ENCODE results near the gene MAML1.
"Not testable (repeated sequence)": the region's sequence is repeated elsewhere in the genome, so short reads cannot be mapped to it uniquely, and the experiment has no call there.

The MAML1 gene

DNA sequence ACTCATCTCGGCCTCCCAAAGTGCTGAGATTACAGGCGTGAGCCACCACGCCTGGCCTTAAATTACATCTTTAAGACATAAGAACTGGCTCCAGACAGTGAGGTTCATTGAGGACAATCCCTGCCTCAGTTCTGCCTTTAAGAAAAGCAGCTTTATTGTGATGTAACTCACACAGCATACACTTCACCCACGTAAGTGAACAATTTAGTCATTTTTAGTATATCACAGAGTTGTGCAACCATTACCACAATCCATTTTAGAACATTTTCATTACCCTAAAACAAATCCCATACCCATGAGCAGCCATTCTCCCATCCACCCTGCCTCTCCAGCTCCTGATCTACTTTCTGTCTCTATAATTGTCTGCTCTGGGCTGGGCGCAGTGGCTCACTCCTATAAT, 37.2 kb downstream of the MAML1 start:
- DNase-seq: no peak

DNA sequence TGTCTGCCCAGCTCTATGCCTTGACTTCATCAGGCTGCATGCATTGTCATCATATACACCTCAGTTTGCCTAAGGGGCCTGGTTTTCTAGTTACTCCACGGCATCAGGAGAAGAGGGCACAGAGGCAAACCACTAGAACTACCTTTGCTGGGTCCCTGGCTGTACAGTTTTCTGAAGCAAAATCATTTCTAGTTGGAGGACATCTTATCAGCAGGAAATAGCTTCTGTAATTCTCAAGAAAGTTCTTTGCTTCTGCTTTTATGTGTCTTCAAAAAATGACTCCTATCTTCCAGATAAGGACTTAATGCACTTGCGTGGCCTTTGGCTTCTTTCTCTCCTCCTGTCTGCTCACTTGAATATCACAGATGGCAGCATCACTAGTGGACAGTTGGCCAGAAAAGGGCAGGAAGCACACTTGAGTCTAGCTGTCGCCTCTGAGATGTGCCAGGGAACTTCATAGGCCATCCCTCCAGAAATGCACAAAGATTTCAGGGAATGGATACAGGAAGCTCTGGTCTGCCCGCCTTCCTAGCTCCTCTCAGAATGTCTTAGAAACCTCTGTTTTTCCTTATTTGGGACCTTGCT, 38.8 kb downstream of the MAML1 start:
- DNase-seq: no peak

DNA sequence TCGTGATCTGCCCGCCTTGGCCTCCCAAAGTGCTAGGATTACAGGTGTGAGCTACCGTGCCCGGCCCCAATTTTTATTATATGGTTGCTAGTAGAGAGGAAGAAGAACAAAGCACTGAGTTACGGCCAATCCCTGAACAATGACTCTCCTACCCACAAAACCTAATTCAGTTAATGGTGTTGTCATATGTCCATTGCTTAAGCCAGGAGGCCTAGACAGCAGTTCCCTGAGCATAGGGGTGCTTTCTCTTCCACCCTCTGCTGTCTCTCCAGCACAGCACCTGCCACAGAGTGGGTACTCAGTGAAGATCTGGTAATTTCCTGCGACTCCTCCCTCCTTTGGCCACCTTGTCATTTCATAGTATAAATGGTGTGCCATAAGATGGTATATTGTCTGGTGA, 39.7 kb downstream of the MAML1 start:
- DNase-seq: no peak

DNA sequence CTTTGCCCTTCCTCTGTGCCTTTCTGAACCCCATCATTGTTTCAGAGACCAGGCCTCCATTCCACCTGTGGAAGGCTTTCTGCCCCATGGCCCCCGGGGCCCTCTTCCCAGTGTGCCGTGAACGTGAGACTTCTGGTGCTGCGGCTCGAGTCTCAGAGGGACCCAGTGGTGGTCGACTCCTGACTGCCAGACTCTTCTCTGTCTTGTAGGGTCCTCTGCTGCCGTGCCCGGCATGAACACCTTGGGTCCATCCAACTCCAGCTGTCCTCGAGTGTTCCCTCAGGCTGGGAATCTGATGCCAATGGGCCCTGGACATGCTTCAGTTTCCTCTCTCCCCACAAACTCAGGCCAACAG, 41.0 kb downstream of the MAML1 start:
- DNase-seq: no peak

DNA sequence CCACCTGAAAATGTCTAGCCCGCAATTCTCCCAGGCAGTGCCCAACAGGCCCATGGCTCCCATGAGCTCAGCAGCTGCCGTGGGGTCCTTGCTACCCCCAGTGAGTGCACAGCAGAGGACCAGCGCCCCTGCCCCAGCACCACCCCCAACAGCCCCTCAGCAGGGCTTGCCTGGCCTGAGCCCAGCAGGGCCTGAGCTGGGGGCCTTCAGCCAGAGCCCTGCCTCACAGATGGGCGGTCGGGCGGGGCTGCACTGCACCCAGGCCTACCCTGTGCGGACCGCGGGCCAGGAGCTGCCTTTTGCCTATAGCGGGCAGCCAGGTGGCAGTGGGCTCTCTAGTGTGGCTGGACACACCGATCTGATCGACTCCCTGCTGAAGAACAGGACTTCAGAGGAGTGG, 41.8 kb downstream of the MAML1 start:
- no peak for DNase-seq

DNA sequence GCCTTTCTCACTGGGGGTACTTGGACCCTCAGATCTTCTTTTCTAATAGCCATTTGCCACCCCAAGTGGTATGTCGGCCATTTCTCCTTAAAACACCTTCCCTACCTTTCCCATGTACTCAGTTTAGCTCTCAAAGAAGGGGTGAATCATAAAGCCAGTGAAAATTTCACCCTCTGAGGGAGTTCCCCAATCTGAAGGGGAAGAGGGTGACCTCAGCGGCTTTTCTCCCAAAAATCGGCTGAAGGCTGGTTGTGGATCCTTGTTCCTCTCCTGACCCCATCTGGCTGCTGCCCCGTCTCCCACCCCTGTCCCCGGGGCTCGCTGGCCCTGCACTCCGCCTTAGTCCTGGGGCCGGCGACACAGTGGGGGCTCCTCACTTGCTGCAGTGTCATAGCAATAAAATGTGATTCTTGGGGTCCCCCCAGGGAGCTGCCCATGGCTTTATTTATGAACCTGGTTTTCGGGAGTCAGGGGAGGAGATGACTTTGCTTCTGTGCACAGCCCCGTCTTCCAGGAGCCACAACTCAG, 43.9 kb downstream of the MAML1 start:
- no peak for DNase-seq

DNA sequence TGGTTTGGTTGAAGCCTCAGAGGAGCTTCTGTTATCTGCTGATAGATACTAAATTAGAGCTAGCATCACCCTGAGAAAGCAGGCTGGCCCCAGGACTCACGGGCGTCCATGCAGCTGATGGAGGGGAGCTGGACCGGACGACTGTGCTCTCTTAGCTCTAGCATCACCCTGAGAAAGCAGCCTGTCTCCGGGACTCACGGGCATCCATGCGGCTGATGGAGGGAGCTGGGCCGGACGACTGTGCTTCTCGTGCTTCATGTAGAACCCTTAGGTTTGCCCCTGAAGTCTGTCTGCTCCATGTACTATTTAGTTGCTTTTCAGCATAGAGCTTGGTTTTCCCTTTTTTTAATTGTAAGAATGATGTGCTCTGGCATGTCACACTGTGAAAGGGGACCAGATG, 44.8 kb downstream of the MAML1 start:
- DNase-seq: no peak

DNA sequence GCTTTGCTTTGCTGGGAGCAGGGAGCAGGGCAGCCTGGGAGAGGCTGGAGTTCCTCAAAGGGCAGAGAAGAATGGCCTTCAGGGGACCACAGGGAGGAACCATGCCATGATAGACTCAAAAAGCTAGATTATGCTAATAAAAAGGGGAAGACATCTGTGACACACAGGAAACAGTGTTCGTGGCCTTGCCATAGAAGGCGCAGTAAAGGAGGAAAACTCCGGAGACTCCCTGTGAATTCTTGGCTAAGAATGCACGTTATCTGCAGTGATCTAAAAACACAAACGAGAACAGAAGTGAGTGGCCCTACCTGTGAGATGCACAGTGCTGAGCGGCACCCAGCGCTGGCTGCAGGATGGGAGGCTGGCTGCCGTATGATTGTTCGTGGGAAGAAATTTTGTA, 45.3 kb downstream of the MAML1 start:
- no peak for DNase-seq

DNA sequence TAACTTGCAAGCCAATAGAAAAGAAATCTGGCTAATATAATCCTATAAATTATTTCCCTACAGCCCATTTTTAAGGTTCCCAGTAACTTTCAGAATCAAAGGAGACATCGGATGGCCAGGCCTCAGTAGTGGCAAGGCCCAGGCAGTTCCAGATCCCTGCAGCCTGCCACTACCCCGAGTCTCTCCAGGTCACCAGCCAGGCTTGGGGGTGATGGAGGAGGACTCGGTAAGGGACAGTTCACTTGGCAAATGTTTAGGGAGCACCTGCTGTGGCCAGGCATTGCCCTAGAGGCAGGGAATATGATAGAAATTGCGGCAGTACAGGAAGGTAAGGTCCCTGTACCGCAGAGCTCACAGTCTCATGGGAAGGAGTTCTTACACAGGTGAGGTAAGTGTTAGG, 46.0 kb downstream of the MAML1 start:
- no peak for DNase-seq

DNA sequence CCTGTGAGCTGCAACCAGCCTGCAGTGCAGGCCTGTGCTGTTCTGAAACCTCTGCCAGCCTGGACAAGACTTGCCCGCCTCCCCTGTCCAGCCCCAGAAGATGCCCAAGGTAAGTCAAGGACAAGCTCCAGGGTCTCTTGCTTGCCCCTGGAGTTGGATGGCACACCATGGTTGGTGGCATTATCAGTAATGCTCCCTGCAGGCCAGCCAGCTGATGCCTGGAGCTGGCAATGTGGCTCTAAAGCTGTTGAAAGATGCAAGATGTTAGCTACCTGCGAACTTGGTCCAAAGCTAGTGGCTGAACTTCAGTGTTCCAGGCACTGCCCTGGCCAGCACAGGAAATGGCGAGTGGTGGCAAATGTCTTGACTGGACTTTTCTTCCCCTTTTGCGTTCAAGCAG, 47.2 kb downstream of the MAML1 start:
- DNase-seq: no peak

DNA sequence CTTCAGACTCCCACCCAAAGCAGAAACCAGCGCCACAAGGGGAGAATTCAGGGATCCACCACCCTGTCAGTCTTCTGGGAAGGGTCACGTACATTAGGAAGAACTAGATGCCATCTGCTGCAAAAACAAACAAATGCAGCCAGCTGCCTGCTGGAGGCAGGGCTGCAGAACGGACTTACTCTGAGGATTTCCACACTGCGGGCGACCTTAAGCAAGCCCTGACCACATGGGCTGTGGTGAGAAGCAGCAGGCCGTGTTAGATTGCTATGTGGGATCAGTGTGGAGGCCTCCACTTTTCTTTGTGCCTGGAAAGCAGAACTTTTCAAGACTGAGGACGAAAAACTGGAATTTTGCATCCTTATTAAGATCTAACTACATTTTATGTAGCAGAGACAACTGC, 47.7 kb downstream of the MAML1 start:
- DNase-seq: no peak

DNA sequence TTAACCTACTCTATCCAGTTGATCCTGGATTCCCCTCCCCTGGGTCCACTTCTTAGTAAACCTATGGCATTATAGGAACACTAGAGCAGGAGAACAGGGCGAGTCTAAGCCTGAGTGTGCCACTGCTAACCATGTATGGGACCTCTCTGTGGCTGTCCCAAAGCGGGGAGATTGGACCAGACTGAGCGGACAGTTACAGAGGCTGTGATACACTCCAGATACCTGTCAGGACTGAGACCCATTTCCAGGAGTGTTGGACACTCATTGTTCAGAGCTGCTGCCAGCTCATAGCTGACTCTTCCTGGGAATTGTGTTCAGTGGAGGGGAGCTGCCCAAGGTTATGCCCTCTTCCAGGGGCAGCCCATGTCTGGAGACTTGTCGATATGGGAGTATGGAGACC, 49.2 kb downstream of the MAML1 start:
- DNase-seq: no peak

DNA sequence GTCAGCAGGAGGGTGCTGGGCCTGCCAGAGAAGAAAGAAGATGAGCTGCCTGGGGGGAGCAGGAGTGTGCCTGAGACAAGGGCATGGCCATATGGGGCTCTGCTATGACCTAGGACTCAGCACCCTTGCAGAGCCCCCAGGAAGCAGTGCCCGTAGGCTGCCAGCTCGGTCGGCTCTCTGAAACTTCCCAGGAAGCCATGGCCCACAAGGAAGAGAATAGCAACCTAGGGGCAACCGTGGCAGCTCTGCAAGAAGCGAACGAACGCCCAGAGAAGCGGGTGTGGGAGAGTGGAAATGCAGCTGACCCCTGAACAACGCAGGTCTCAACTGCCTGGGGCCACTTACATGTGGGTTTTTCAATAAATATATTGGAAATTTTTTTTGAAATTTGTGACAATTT, 50.5 kb downstream of the MAML1 start:
- no peak for DNase-seq

DNA sequence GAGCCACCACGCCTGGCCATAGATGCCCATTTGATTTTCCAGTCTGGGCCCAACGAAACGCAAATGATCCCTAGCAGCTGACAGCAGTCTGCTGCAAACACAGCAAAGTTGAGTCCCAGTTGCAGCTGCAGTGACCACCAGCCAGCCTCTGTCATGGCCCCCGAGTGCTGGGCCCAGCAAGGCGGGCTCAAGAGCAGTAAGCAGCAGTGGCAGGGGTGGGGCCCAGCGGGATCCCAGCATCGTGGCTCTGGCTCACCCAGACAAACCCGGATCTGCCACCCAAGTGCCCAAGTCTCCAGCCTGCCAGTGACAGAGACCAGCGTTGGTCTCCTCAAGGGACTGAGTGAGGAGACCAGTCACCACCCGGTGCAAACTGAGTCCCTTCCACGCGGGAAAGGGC, 54.2 kb downstream of the MAML1 start:
- no peak for DNase-seq

DNA sequence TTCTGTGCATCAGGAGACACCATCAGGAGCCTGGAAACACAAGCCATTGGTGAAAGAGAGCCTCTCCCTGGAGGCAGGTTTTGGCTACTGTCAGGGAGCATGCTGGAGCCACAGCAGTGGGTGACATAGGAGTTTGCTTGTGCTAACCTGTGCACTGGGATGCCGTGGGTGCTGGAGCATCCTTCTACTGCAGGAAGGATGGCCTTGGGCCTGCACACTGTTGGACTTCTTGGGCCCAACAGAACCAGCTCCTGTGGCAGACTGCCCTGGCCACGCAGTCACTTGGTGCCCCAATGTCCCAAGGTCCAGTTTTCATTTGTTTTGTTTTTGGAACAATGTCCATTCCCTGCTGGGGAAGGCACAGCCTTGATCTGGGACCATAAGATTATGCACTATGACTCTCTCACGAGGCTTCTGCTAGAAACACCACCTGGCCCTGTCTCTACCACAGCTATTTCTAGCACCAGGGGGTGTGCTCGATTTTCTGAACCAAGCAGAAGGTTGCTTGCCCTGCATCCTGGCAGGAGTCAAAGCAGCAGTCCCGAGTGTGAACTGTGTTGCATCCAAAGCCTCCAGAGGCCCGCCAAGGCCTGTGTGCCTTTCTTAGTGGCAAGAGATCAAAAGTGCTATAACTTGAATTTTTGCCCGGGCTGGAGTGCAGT, 55.7 kb downstream of the MAML1 start:
- DNase-seq: no peak

DNA sequence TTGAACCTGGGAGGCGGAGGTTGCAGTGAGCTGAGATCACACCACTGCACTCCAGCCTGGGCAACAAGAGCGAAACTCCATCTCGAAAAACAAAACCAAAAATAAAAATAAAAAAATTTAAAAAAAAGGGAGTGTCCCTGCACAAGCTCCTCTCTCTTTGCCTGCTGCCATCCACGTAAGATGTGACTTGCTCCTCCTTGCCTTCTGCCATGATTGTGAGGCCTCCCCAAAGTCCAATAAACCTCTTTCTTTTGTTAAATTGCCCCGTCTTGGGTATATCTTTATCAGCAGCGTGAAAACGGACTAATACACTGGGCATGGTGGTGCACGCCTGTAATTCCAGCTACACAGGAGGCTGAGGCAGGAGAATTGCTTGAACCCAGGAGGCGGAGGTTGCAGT, 56.7 kb downstream of the MAML1 start:
- DNase-seq: not testable (repeated sequence)

DNA sequence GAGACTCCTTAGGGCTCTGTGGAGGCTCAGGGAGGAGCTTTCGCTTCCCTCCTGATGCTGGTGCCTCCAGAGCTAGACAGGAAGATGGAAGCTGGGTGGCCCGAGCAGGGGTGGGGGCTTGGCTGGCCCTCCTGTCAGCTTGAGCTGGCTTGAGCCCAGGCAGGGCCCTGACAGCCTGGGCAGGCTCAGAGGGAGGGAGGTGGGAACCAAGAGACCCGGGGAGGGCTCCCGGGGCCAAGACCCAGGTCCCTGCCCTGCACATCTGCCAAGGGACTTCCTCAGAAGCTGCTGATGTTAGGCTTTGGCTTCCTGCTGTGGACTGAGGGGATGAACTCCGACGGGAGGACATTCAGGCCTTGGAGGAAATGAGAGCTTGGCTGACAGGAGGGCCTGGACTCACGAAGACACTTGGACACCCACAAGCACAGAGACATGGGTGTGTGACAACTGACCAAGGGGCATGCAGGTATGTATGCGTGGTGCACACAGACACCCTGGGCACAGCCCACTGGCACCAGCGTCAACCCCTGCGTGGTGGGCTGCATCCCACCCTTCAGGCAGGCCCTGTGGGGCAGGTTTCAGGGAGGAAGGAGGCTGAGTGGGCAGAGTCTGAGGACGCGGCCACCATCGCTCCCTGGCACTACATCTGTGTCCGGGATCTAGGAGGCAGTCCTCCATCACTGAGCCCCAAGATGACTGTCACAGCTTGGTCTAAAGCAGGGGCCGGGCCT, 59.4 kb downstream of the MAML1 start:
- DNase-seq: no peak

DNA sequence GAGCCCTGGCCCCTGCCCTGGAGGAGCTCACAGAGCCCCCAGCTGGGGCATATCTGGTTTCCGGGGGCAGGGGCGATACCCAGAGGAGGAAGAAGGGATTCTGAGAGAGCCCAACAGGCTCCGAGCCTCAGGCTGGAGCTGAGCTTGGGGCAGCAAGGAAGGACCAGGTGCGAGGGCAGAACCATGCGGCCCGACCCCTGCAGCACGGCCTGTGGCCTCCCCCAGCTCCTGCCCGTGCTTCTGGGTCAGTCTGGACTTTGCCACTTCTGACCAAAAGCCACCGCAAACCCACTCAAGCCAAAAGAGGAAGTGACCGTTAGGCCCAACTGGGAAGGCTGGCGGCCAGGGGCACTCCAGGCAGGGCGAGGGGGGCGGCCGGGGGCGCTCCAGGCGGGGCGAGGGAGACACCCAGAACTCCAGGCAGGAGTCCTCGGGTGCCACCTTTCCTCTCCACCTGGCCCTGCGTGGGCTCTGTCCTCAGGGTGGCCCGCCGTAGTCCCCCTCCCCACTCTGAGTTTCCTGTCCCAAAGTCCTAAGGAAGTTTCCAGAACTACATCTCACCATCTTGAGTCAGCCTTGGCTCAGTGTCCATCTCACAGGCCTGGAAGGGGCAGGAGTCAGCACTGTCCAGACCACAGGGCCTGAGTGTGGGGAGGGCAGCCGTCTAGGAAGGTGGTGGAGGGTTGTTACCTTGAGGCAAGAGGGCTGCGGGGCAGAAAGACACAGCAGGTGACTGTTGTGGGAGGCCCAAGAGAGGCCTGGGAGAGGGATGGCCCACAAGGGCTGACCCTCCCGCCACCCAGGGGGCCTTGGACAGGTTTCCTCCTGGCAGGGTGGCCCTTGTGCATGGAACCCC, 60.2 kb downstream of the MAML1 start:
- DNase-seq: no peak

DNA sequence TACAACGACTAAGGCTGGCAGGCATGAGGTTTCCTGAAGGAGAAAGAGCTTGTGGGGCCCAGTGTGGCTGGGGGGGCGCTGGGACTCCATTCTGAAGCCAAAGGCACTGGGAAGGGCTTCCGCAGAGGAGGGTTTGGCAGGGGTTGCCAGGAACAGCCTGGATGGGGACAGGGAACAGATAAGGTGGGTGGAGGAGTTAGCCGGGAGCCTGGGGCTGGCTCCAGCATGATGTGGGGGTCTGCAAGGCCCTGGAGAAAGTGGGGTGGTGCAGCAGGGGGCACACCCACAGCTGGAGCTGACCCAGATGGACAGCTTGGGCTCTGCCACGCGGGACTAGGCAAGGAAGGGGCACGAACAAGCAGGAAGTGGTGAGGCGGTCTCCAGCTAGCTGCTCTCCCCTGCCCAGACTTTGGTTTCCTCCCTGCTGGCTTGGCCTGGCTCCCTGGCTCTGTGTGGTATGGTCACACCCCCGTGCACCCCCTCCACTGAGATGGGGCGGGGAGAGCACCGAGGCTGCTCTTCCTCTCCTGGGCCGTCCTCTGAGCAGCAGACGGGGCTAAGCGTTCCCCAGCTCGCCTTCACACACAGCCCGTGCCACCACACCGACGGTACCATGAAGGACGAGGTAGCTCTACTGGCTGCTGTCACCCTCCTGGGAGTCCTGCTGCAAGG, 61.0 kb downstream of the MAML1 start, which contains the start of gene LTC4S:
Gene LTC4S (plus strand): TSS at position 519 of the 672 bp plus-strand sequence. CDS start 95 bp downstream, at position 614.
- peak; percentile 53 for DNase-seq

DNA sequence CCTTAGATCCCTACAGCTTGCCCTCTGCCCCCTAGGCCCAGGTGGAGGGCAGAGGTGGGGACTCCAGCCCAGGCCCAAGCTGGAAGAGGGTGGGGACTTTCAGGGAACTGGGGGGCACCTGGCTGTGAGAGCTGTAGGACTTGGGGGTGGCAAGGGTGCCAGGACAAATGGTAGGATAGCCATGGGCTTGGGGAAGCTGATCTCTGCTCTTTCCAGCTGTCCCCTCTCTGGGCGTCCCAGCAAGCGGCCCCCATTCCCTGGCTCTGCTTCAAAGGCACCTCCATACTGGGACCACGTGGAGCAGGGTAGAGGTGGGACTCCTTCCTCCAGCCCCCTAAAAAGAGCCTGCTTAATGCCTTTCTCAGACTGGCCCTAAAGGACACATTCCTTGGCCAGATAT, 61.5 kb downstream of the MAML1 start:
- DNase-seq: no peak

DNA sequence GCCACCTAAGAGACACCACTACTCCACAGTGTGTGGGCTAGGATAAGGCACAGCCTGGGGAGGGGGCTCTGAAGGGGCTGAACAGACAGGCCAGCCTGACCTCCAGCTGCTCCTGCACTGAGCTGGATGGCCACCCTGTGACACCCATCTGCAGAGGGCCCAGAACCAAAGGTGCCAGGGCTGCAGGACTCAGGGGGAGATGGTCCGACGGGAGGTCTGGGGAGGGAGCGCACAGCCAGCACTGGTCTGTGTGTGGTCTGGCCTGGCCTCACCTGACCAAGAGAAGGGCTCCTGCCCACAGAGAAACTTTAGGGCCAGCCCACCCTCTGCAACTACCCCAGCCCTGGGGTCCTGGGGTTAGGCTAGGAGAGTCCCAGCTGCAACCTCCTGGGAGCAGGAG, 62.0 kb downstream of the MAML1 start:
- no peak for DNase-seq

DNA sequence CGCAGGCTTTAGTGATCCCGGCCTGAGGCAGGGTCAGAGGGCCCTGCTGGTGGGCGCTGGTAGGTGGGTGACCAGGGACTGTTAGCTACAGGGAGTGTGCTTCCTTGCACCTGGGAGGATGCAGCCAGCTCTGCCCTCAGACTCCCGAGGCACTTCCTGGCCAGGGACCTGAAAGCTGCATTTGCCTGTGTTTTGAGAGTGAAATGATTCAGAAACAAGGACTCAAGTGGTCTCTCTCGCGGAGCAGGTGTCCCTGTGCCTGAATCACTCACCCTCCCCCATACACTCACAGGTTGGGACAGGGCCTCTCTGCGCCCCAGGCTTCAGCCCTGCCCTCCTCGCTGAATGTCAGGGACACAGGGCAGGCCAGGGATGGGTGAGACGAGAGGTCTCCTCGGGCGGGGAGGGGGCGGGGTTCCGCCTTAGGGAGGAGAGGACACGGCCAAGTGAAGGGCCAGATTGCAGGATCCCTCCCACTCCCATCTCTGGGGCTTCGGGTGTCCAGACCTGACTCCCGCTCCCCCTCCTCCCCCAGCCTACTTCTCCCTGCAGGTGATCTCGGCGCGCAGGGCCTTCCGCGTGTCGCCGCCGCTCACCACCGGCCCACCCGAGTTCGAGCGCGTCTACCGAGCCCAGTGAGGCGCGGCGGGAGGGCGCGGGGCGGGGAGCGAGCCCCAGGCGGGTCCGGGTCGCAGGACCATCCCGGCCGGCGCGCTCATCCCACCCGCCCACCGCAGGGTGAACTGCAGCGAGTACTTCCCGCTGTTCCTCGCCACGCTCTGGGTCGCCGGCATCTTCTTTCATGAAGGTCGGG, 62.6 kb downstream of the MAML1 start:
- no peak for DNase-seq

All from CD4-positive, alpha-beta T cell treated with Interleukin-4 for 4 hours (primary cell).